Measurements from ENCODE around the gene RSPH6A.

GRCh38 chr19:45781214-45782161 lies 33.6 kb downstream of the RSPH6A start:
- TF ChIP-seq, protein P1, sequence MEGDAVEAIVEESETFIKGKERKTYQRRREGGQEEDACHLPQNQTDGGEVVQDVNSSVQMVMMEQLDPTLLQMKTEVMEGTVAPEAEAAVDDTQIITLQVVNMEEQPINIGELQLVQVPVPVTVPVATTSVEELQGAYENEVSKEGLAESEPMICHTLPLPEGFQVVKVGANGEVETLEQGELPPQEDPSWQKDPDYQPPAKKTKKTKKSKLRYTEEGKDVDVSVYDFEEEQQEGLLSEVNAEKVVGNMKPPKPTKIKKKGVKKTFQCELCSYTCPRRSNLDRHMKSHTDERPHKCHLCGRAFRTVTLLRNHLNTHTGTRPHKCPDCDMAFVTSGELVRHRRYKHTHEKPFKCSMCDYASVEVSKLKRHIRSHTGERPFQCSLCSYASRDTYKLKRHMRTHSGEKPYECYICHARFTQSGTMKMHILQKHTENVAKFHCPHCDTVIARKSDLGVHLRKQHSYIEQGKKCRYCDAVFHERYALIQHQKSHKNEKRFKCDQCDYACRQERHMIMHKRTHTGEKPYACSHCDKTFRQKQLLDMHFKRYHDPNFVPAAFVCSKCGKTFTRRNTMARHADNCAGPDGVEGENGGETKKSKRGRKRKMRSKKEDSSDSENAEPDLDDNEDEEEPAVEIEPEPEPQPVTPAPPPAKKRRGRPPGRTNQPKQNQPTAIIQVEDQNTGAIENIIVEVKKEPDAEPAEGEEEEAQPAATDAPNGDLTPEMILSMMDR (IDR thresholded peaks at IDR 0.05), result no peak
- TF ChIP-seq POLR2A (IDR thresholded peaks at IDR 0.05), result no peak

All from gastroesophageal sphincter (tissue), 3 donors.